Suprapubic skin (tissue), 4 donors: ENCODE measurements around the gene SPTBN1. TPM values are rescaled to one million over a fixed set of nuclear protein-coding genes. Genes with fewer than 3 reads are reported as not detected.

Experiments used
- DNase-seq, 2 donors: peaks; one replicate each; pipeline ENCODE4 v3.0.0-alpha.2; 2019; ENCODE audit warnings: low spot score in 2 of 2
- H3K27ac ChIP-seq: fragments of 200-600 bp; sonication (generic); one replicate; pipeline ENCODE4 v1.5.1; 2019
- H3K27me3 ChIP-seq: fragments of 200-600 bp; sonication (generic); one replicate; pipeline ENCODE4 v1.5.1; 2019
- H3K36me3 ChIP-seq: fragments of 200-600 bp; sonication (generic); one replicate; pipeline ENCODE4 v1.5.1; 2019
- H3K4me1 ChIP-seq: fragments of 200-600 bp; sonication (generic); one replicate; pipeline ENCODE4 v1.5.1; 2019
- H3K4me3 ChIP-seq: fragments of 200-600 bp; sonication (generic); one replicate; pipeline ENCODE4 v1.5.1; 2019; ENCODE audit warnings: mild to moderate bottlenecking
- H3K9me3 ChIP-seq: fragments of 200-600 bp; sonication (generic); one replicate; pipeline ENCODE4 v1.5.1; 2019
- CTCF ChIP-seq, 2 donors: fragments of 200-600 bp in 1 of 2; fragments of 450-650 bp in 1 of 2; sonication (generic) in 1 of 2; IDR thresholded peaks; one replicate each; pipeline ENCODE4 v1.5.1; 2016 to 2019; ENCODE audit warnings: antibody characterized with exemption in 2 of 2, mild to moderate bottlenecking in 1 of 2, moderate library complexity in 1 of 2
- EP300 ChIP-seq: sonication (generic); formaldehyde crosslinking; IDR thresholded peaks from one replicate; pipeline ENCODE4 v1.6.1; 2017; ENCODE audit warnings: antibody characterized with exemption
- POLR2A ChIP-seq, 2 donors: fragments of 450-650 bp; IDR thresholded peaks; one replicate each; pipeline ENCODE4 v1.6.1; 2017; ENCODE audit warnings: antibody characterized with exemption in 2 of 2, mild to moderate bottlenecking in 2 of 2, moderate library complexity in 2 of 2
- POLR2AphosphoS5 ChIP-seq, 3 donors: sonication (generic); formaldehyde crosslinking; IDR thresholded peaks; one replicate each; pipeline ENCODE4 v1.6.1; 2017; ENCODE audit warnings: antibody characterized with exemption in 3 of 3
- WGBS: methylation state at CpG from one replicate; pipeline ENCODE4 v1.1.5; 2018; 5-methylcytosine and 5-hydroxymethylcytosine counted together
- total RNA-seq, 4 donors: library from RNA; depleted of rRNA; stranded (reverse); fragments of >200 nt; gene quantifications; one replicate each; pipeline ENCODE4 v1.1.0, GENCODE V29; 2016

Gene SPTBN1
- total RNA-seq, 4 donors from 2014 or later = 173 to 250 (median 203) TPM

- Histone ChIP-seq H3K4me3 (no peak overlapping the region), H3K9me3 (no peaks in the 10 kb centered on the region), H3K27me3 (no peaks in the 10 kb centered on the region), H3K4me1 (no peaks in the 10 kb centered on the region), H3K27ac (no peak overlapping the region), H3K36me3 (peaks cover 98% of the 10 kb centered on the region)
- 95% methylated on average over 7 of the region's 7 CpGs for WGBS
- DNase-seq = no peak
- TF ChIP-seq POLR2A (IDR thresholded peaks at IDR 0.05) (no peak), CTCF (IDR thresholded peaks at IDR 0.05) (no peak), POLR2AphosphoS5 (IDR thresholded peaks at IDR 0.05) (no peak), EP300 (no peak)
Observed at GRCh38 chr2:54626131-54626530, 170.0 kb downstream of the SPTBN1 start.

- Histone ChIP-seq H3K27me3 (no peaks in the 10 kb centered on the region), H3K4me1 (no peaks in the 10 kb centered on the region), H3K4me3 (no peak overlapping the region), H3K9me3 (no peaks in the 10 kb centered on the region), H3K36me3 (peaks cover 96% of the 10 kb centered on the region), H3K27ac (no peak overlapping the region)
- TF ChIP-seq POLR2AphosphoS5 (IDR thresholded peaks at IDR 0.05) = no peak
- no peak for TF ChIP-seq POLR2A (IDR thresholded peaks at IDR 0.05)
- no peak for TF ChIP-seq CTCF (IDR thresholded peaks at IDR 0.05)
- TF ChIP-seq EP300 = no peak
- WGBS = 97% methylated on average over 2 of the region's 2 CpGs
- no peak for DNase-seq
Observed at GRCh38 chr2:54626884-54627283, 170.8 kb downstream of the SPTBN1 start.

GRCh38 chr2:54627973-54628372, 171.8 kb downstream of the SPTBN1 start:
- WGBS = 92% methylated on average over 6 of the region's 6 CpGs
- H3K36me3 ChIP-seq = peaks cover 96% of the 10 kb centered on the region
- H3K27me3 ChIP-seq = no peaks in the 10 kb centered on the region
- H3K9me3 ChIP-seq = no peaks in the 10 kb centered on the region
- no peak overlapping the region for H3K4me3 ChIP-seq
- no peak overlapping the region for H3K27ac ChIP-seq
- H3K4me1 ChIP-seq = no peaks in the 10 kb centered on the region
- no peak for DNase-seq
- TF ChIP-seq EP300 (no peak), POLR2AphosphoS5 (IDR thresholded peaks at IDR 0.05) (no peak), CTCF (IDR thresholded peaks at IDR 0.05) (no peak)

- TF ChIP-seq POLR2A (IDR thresholded peaks at IDR 0.05) (no peak), CTCF (IDR thresholded peaks at IDR 0.05) (no peak), EP300 (no peak), POLR2AphosphoS5 (IDR thresholded peaks at IDR 0.05) (no peak)
- Histone ChIP-seq H3K4me3 (no peak overlapping the region), H3K4me1 (no peaks in the 10 kb centered on the region), H3K9me3 (no peaks in the 10 kb centered on the region), H3K27ac (no peak overlapping the region), H3K36me3 (peaks cover 95% of the 10 kb centered on the region), H3K27me3 (no peaks in the 10 kb centered on the region)
- 90% methylated on average over 5 of the region's 5 CpGs for WGBS
- no peak for DNase-seq
Observed at GRCh38 chr2:54628418-54628817, 172.3 kb downstream of the SPTBN1 start.

GRCh38 chr2:54628957-54629356, 172.8 kb downstream of the SPTBN1 start:
- Histone ChIP-seq H3K9me3 (no peaks in the 10 kb centered on the region), H3K36me3 (peaks cover 90% of the 10 kb centered on the region), H3K27me3 (no peaks in the 10 kb centered on the region), H3K4me1 (peaks cover 1% of the 10 kb centered on the region), H3K27ac (no peak overlapping the region), H3K4me3 (no peak overlapping the region)
- DNase-seq = no peak
- WGBS = 93% methylated on average over 26 of the region's 30 CpGs
- TF ChIP-seq EP300 (no peak), CTCF (IDR thresholded peaks at IDR 0.05) (no peak), POLR2A (IDR thresholded peaks at IDR 0.05) (no peak), POLR2AphosphoS5 (IDR thresholded peaks at IDR 0.05) (no peak)
